ENCODE data around the gene GARIN5B. TPM values are rescaled to one million over a fixed set of nuclear protein-coding genes. Genes with fewer than 3 reads are reported as not detected.

GARIN5B gene
- total RNA-seq, 1 experiment from 2014 or later, result not detected

DNA sequence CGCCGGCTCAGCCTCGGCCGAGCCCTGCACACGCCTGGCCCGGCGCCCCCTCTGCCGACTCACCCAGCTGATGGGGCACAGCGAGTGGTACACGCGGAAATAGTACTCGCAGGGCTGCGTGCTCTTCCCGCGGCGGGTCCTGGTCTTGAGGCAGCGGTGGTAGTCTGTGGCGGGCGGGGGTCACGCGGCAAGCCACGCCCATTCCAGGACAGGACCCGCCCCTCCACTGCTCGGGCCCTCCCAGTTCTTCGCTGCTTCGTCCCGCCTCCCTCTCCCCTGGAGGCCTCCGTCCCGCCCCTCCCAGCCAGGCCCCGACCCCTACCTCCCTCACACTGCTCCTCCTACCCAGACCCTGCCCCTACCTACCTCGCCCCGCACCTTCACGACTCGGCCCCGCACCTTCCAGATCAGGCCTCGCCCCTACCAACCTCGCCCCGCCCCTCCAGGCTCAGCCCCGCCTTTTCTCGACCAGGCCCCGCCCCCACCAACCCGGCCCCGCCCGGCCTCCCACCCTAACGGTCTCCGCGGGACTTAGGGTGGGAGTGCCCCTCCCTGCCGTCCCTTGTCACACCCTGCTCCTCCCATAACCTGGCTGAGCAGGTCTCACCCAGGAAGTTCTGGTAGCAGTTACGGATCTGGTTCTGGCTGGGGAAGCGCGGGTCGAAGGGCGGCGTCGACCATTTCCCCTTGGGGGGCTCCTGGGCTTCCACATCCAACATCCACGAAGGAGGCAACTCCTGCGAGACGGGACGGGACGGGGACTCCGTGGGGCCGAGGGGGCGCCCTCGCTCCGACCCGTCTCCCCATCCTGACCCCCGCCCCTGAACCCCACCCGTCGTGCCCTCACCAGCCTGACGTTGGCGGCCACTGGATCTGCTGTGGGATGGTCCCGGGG, 9.0 kb downstream of the GARIN5B start:
- Mint-ChIP-seq H3K4me1 (peaks cover 37% of the 10 kb centered on the region), H3K27ac (no peak overlapping the region), H3K27me3 (ENCODE audit: low read depth) (peaks cover 83% of the 10 kb centered on the region), H3K36me3 (no peaks in the 10 kb centered on the region), H3K4me3 (peak overlapping the region; percentile 69), H3K9me3 (no peaks in the 10 kb centered on the region)
- POLR2A ChIA-PET, result interaction anchor here (0.6 to 1.6 kb wide), 4 partner anchors 13 to 16 kb away, joined by 3 to 5 read pairs (median 4); partner anchors contain the start of genes IL11 and KMT5C
- TF ChIP-seq SP1 (CRISPR knock-in tag; conservative IDR thresholded peaks at IDR 0.05) (peak; percentile 82), TEAD4 (CRISPR knock-in tag; IDR thresholded peaks at IDR 0.05) (no peak), ZNF317 (CRISPR knock-in tag; IDR thresholded peaks at IDR 0.05; ENCODE audit: borderline replicate concordance, low read depth) (no peak), CREM (CRISPR knock-in tag; IDR thresholded peaks at IDR 0.05) (no peak)
- TF ChIP-seq, protein P1, sequence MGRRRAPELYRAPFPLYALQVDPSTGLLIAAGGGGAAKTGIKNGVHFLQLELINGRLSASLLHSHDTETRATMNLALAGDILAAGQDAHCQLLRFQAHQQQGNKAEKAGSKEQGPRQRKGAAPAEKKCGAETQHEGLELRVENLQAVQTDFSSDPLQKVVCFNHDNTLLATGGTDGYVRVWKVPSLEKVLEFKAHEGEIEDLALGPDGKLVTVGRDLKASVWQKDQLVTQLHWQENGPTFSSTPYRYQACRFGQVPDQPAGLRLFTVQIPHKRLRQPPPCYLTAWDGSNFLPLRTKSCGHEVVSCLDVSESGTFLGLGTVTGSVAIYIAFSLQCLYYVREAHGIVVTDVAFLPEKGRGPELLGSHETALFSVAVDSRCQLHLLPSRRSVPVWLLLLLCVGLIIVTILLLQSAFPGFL (CRISPR knock-in tag; IDR thresholded peaks at IDR 0.05; ENCODE audit: borderline replicate concordance), result no peak
- DNase-seq (ENCODE audit: low spot score) (peak; percentile 82), ATAC-seq (peak; percentile 85)
- CTCF ChIA-PET, result interaction anchor here (0.6 to 1.5 kb wide), 6 partner anchors 10 to 193 kb away, joined by 3 to 5 read pairs (median 3); partner anchors contain the start of gene KMT5C

DNA sequence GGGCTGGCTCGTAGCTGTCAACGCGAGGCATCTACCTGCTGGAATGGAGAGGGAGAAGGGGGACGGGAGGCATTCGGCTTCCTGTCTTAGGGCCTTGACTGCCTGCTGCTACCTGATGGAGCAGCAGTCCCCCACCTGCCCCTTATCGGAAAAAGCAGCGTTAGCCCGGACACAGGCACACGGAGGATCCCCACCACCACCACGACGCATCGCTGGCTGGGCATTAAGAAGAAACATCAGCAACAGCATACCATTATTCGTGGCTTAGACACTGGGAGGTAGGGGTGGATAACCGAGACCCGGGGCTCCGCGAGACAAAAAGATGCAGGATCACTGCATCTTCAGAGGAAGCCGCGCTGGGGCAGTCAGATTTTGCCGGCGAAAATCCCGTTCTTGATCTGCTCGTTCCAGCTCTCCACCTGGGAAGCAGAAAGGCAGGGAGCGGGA, 9.7 kb downstream of the GARIN5B start:
- Mint-ChIP-seq H3K27me3 (ENCODE audit: low read depth) (peaks cover 77% of the 10 kb centered on the region), H3K27ac (no peak overlapping the region), H3K9me3 (no peaks in the 10 kb centered on the region), H3K36me3 (no peaks in the 10 kb centered on the region), H3K4me3 (peak overlapping the region; percentile 69), H3K4me1 (peaks cover 43% of the 10 kb centered on the region)
- POLR2A ChIA-PET, result interaction anchor here (0.6 to 1.6 kb wide), 3 partner anchors 13 to 16 kb away, joined by 3 to 5 read pairs (median 3); partner anchors contain the start of gene IL11
- no peak for DNase-seq (ENCODE audit: low spot score)
- CTCF ChIA-PET, result interaction anchor here (0.6 to 1.5 kb wide), 6 partner anchors 9 to 914 kb away, joined by 3 to 5 read pairs (median 3); no protein-coding TSS in a partner anchor
- ATAC-seq, result peak; percentile 6
- TF ChIP-seq KAT7 (CRISPR knock-in tag; IDR thresholded peaks at IDR 0.05; ENCODE audit: borderline replicate concordance), result no peak

DNA sequence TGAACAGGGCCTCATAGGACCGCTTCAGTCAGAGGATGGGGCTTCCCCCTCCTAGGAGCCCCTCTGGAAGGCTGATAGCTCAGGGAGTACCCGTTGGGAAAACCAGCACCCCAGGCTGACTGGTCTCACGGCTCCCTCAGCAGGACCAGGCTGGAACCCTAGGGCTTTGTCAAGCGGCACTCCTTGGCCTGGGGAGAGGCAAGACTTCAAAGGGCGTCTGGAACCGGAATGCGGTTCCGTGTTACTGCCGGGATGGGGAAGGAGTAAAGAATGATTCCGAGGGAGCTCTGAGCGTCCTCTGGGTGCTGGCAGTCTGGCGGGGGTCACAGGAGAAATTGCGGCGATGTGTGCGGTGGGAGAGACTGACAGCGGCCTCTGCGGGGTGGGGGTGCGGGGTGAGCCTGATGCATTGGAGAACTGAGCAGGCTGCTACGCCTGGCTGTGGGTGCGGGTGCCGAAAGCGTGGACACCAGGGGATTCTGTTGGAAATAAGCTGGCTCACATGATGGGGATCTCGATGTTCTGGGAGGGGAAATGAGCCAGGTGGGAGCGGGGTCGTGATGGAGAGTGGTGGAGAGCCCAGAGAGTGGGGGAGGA, 10.4 kb downstream of the GARIN5B start:
- H3K4me1 Mint-ChIP-seq, result peaks cover 51% of the 10 kb centered on the region

DNA sequence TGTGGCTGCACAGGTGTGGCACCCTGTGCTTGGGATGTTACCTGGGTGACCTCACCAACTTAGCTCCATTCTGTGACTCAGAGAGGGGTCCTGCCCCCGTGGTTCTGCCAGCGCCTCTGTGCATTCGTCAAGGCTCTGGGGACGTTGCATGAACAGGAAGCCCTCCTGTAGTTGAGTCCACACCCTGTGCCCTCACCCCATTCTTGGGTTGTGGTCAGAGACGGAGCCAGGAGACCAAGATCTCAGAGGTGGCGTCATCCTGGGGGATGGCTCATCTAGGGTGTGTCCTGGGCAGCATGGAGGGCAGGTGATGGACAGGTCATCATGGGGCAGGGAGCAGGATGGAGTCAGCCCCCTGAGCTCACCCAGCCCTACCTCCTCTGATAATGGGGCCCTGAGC, 11.0 kb downstream of the GARIN5B start:
- no peaks in the 10 kb centered on the region for H3K9me3 Mint-ChIP-seq
- ChIA-PET CTCF (interaction anchor here (1.5 kb wide), 1 partner anchor 51 kb away, joined by 5 read pairs; no protein-coding TSS in a partner anchor), POLR2A (interaction anchor here (1.6 kb wide), 1 partner anchor 13 kb away, joined by 5 read pairs; no protein-coding TSS in a partner anchor)
- DNase-seq (ENCODE audit: low spot score) (no peak), ATAC-seq (no peak)
- peaks cover 63% of the 10 kb centered on the region for H3K27me3 Mint-ChIP-seq (ENCODE audit: low read depth)
- peaks cover 51% of the 10 kb centered on the region for H3K4me1 Mint-ChIP-seq
- H3K27ac Mint-ChIP-seq, result no peak overlapping the region
- no peaks in the 10 kb centered on the region for H3K36me3 Mint-ChIP-seq
- H3K4me3 Mint-ChIP-seq, result no peak overlapping the region
- TF ChIP-seq, protein P2, sequence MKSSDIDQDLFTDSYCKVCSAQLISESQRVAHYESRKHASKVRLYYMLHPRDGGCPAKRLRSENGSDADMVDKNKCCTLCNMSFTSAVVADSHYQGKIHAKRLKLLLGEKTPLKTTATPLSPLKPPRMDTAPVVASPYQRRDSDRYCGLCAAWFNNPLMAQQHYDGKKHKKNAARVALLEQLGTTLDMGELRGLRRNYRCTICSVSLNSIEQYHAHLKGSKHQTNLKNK (CRISPR knock-in tag; IDR thresholded peaks at IDR 0.05), result no peak
- TF ChIP-seq CBFB (CRISPR knock-in tag; IDR thresholded peaks at IDR 0.05; ENCODE audit: low read depth) (no peak), ZBTB21 (CRISPR knock-in tag; IDR thresholded peaks at IDR 0.05; ENCODE audit: borderline replicate concordance) (no peak), ZNF121 (CRISPR knock-in tag; IDR thresholded peaks at IDR 0.05) (no peak), ZNF423 (CRISPR knock-in tag; IDR thresholded peaks at IDR 0.05) (no peak), JUN (CRISPR knock-in tag; IDR thresholded peaks at IDR 0.05) (no peak), NFE2L1 (CRISPR knock-in tag; IDR thresholded peaks at IDR 0.05) (no peak), ETV6 (CRISPR knock-in tag; IDR thresholded peaks at IDR 0.05) (no peak), TEAD4 (CRISPR knock-in tag; IDR thresholded peaks at IDR 0.05) (no peak)
- TF ChIP-seq, protein P3, sequence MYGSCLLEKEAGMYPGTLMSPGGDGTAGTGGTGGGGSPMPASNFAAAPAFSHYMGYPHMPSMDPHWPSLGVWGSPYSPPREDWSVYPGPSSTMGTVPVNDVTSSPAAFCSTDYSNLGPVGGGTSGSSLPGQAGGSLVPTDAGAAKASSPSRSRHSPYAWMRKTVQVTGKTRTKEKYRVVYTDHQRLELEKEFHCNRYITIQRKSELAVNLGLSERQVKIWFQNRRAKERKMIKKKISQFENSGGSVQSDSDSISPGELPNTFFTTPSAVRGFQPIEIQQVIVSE (CRISPR knock-in tag; IDR thresholded peaks at IDR 0.05; ENCODE audit: borderline replicate concordance), result no peak

More for the DNA sequence above, 10.4 kb downstream of the GARIN5B start:
- POLR2A ChIA-PET, result interaction anchor here (1.6 kb wide), 1 partner anchor 13 kb away, joined by 5 read pairs; no protein-coding TSS in a partner anchor
- ATAC-seq (no peak), DNase-seq (ENCODE audit: low spot score) (no peak)
- Mint-ChIP-seq H3K36me3 (no peaks in the 10 kb centered on the region), H3K27ac (no peak overlapping the region), H3K9me3 (no peaks in the 10 kb centered on the region), H3K4me3 (peak overlapping the region; percentile 69), H3K27me3 (ENCODE audit: low read depth) (peaks cover 69% of the 10 kb centered on the region)
- TF ChIP-seq, protein P4, sequence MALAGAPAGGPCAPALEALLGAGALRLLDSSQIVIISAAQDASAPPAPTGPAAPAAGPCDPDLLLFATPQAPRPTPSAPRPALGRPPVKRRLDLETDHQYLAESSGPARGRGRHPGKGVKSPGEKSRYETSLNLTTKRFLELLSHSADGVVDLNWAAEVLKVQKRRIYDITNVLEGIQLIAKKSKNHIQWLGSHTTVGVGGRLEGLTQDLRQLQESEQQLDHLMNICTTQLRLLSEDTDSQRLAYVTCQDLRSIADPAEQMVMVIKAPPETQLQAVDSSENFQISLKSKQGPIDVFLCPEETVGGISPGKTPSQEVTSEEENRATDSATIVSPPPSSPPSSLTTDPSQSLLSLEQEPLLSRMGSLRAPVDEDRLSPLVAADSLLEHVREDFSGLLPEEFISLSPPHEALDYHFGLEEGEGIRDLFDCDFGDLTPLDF (CRISPR knock-in tag; IDR thresholded peaks at IDR 0.05), result no peak
- TF ChIP-seq, protein P5, sequence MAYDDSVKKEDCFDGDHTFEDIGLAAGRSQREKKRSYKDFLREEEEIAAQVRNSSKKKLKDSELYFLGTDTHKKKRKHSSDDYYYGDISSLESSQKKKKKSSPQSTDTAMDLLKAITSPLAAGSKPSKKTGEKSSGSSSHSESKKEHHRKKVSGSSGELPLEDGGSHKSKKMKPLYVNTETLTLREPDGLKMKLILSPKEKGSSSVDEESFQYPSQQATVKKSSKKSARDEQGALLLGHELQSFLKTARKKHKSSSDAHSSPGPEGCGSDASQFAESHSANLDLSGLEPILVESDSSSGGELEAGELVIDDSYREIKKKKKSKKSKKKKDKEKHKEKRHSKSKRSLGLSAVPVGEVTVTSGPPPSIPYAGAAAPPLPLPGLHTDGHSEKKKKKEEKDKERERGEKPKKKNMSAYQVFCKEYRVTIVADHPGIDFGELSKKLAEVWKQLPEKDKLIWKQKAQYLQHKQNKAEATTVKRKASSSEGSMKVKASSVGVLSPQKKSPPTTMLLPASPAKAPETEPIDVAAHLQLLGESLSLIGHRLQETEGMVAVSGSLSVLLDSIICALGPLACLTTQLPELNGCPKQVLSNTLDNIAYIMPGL (CRISPR knock-in tag; IDR thresholded peaks at IDR 0.05), result no peak
- TF ChIP-seq ZNF232 (CRISPR knock-in tag; IDR thresholded peaks at IDR 0.05) (no peak), MXD4 (CRISPR knock-in tag; IDR thresholded peaks at IDR 0.05; ENCODE audit: borderline replicate concordance) (no peak)
- CTCF ChIA-PET, result interaction anchor here (0.6 to 1.5 kb wide), 5 partner anchors 9 to 913 kb away, joined by 3 to 5 read pairs (median 3); no protein-coding TSS in a partner anchor

Data from WTC11 (cell line).